H9 (cell line): ENCODE data around the gene FRAS1. TPM values are rescaled to one million over a fixed set of nuclear protein-coding genes. Genes with fewer than 3 reads are reported as not detected.

Experiments
- DNase-seq: peaks from one replicate; pipeline ENCODE4 v3.0.0-alpha.2; 2017
- H2AFZ ChIP-seq: one replicate; pipeline ENCODE4 v1.6.1; 2013; ENCODE audit warnings: mild to moderate bottlenecking, low read length, control low read depth, moderate library complexity
- H2AK5ac ChIP-seq: 2 replicates; pipeline ENCODE4 v1.6.1; 2013; ENCODE audit warnings: low read length, control low read depth, mixed read lengths; ENCODE audit not compliant: insufficient read length
- H2BK120ac ChIP-seq: one replicate; pipeline ENCODE4 v1.6.1; 2013; ENCODE audit warnings: low read depth, mild to moderate bottlenecking, low read length, control low read depth, inconsistent platforms; ENCODE audit not compliant: poor library complexity, severe bottlenecking
- H2BK12ac ChIP-seq: 2 replicates; pipeline ENCODE4 v1.6.1; 2013; ENCODE audit warnings: low read length, control low read depth, mixed read lengths, low read depth; ENCODE audit not compliant: insufficient read length
- H2BK15ac ChIP-seq: 2 replicates; pipeline ENCODE4 v1.6.1; 2013; ENCODE audit warnings: low read depth, low read length, control low read depth
- H2BK20ac ChIP-seq: one replicate; pipeline ENCODE4 v1.6.1; 2013; ENCODE audit warnings: low read depth, mild to moderate bottlenecking, low read length, control low read depth, inconsistent platforms; ENCODE audit not compliant: poor library complexity, severe bottlenecking
- H2BK5ac ChIP-seq: 2 replicates; pipeline ENCODE4 v1.6.1; 2013; ENCODE audit warnings: low read length, control low read depth, mixed read lengths; ENCODE audit not compliant: insufficient read length
- H3K14ac ChIP-seq: 2 replicates; pipeline ENCODE4 v1.6.1; 2013; ENCODE audit warnings: low read length, control low read depth; ENCODE audit not compliant: insufficient read depth
- H3K18ac ChIP-seq: 2 replicates; pipeline ENCODE4 v1.6.1; 2013; ENCODE audit warnings: low read depth, mild to moderate bottlenecking, mixed read lengths, low read length, control low read depth; ENCODE audit not compliant: insufficient read length
- H3K23ac ChIP-seq: 2 replicates; pipeline ENCODE4 v1.6.1; 2013; ENCODE audit warnings: low read length, control low read depth, mixed read lengths, low read depth; ENCODE audit not compliant: insufficient read length
- H3K23me2 ChIP-seq: 2 replicates; pipeline ENCODE4 v1.6.1; 2013; ENCODE audit warnings: low read depth, mild to moderate bottlenecking, mixed read lengths, low read length, control low read depth; ENCODE audit not compliant: insufficient read length, poor library complexity, severe bottlenecking
- H3K27ac ChIP-seq: 2 replicates; pipeline ENCODE4 v1.5.1; 2013; ENCODE audit warnings: low read length, control low read depth, mixed read lengths, low read depth; ENCODE audit not compliant: insufficient read length
- H3K27me3 ChIP-seq: 2 replicates; pipeline ENCODE4 v1.6.1; 2013; ENCODE audit warnings: low read length, control low read depth, inconsistent platforms; ENCODE audit not compliant: insufficient read depth
- H3K4ac ChIP-seq: 2 replicates; pipeline ENCODE4 v1.6.1; 2013; ENCODE audit warnings: low read depth, mild to moderate bottlenecking, control low read depth, inconsistent platforms, low read length, moderate library complexity
- H3K4me1 ChIP-seq: 2 replicates; pipeline ENCODE4 v1.6.1; 2013; ENCODE audit warnings: low read length, control low read depth, inconsistent platforms; ENCODE audit not compliant: insufficient read depth
- H3K4me2 ChIP-seq: 2 replicates; pipeline ENCODE4 v1.6.1; 2013; ENCODE audit warnings: low read length, control low read depth, mixed read lengths; ENCODE audit not compliant: insufficient read length, insufficient read depth
- H3K56ac ChIP-seq: 2 replicates; pipeline ENCODE4 v1.6.1; 2013; ENCODE audit warnings: low read depth, mild to moderate bottlenecking, mixed read lengths, low read length, control low read depth; ENCODE audit not compliant: insufficient read length
- H3K79me1 ChIP-seq: 2 replicates; pipeline ENCODE4 v1.6.1; 2013; ENCODE audit warnings: low read depth, mild to moderate bottlenecking, moderate library complexity, low read length, control low read depth, inconsistent platforms; ENCODE audit not compliant: insufficient read depth, poor library complexity, severe bottlenecking
- H3K79me2 ChIP-seq: 2 replicates; pipeline ENCODE4 v1.6.1; 2013; ENCODE audit warnings: low read length, control low read depth, inconsistent platforms; ENCODE audit not compliant: insufficient read depth
- H3K9ac ChIP-seq: 2 replicates; pipeline ENCODE4 v1.6.1; 2013; ENCODE audit warnings: low read length, control low read depth, mixed read lengths; ENCODE audit not compliant: insufficient read length; ENCODE audit errors: extremely low read depth
- H3K9me3 ChIP-seq: one replicate; pipeline ENCODE4 v1.6.1; 2013; ENCODE audit warnings: low read depth, low read length, inconsistent platforms; ENCODE audit not compliant: control insufficient read depth
- H3T11ph ChIP-seq: one replicate; pipeline ENCODE4 v1.6.1; 2013; ENCODE audit warnings: mild to moderate bottlenecking, low read length, control low read depth, inconsistent platforms
- H4K20me1 ChIP-seq: one replicate; pipeline ENCODE4 v1.6.1; 2013; ENCODE audit not compliant: control insufficient read depth, insufficient read length, insufficient read depth
- H4K5ac ChIP-seq: 2 replicates; pipeline ENCODE4 v1.6.1; 2013; ENCODE audit warnings: low read depth, mild to moderate bottlenecking, mixed read lengths, low read length, control low read depth; ENCODE audit not compliant: insufficient read length
- H4K8ac ChIP-seq: replicated peaks from 2 replicates; pipeline ENCODE4 v1.6.1; 2013; ENCODE audit warnings: low read length, control low read depth, mixed read lengths, low read depth; ENCODE audit not compliant: insufficient read length
- H4K91ac ChIP-seq: 2 replicates; pipeline ENCODE4 v1.6.1; 2013; ENCODE audit warnings: low read depth, mild to moderate bottlenecking, moderate library complexity, mixed read lengths, low read length, control low read depth; ENCODE audit not compliant: insufficient read length
- H3K27ac Mint-ChIP-seq, 3 experiments: 2 replicates in 2 of 3; 3 replicates in 1 of 3; pipeline ENCODE4 v1.8.0; 2020 to 2021; ENCODE audit warnings: mixed read lengths in 3 of 3, mild to moderate bottlenecking in 1 of 3, moderate library complexity in 1 of 3
- H3K27me3 Mint-ChIP-seq: 2 replicates; pipeline ENCODE4 v1.8.0; 2021; ENCODE audit warnings: low read depth, mild to moderate bottlenecking, moderate library complexity, mixed read lengths
- H3K36me3 Mint-ChIP-seq, 3 experiments: 2 replicates in 2 of 3; 3 replicates in 1 of 3; pipeline ENCODE4 v1.8.0; 2020 to 2021; ENCODE audit warnings: low read depth in 3 of 3, mixed read lengths in 3 of 3; ENCODE audit not compliant: insufficient read depth in 1 of 3
- H3K4me1 Mint-ChIP-seq, 2 experiments: 2 replicates each; pipeline ENCODE4 v1.8.0; 2020; ENCODE audit warnings: mixed read lengths in 2 of 2
- H3K4me3 Mint-ChIP-seq, 2 experiments: 2 replicates in 1 of 2; 3 replicates in 1 of 2; pipeline ENCODE4 v1.8.0; 2020 to 2021; ENCODE audit warnings: mild to moderate bottlenecking in 2 of 2, mixed read lengths in 2 of 2, moderate library complexity in 1 of 2
- H3K9me3 Mint-ChIP-seq, 2 experiments: 2 replicates in 1 of 2; 3 replicates in 1 of 2; pipeline ENCODE4 v1.8.0; 2020; ENCODE audit warnings: mild to moderate bottlenecking in 2 of 2, mixed read lengths in 2 of 2, moderate library complexity in 1 of 2
- CTCF ChIP-seq: fragments of 200-600 bp; sonication (generic); conservative IDR thresholded peaks from 3 replicates; pipeline ENCODE4 v1.8.0; 2021; ENCODE audit warnings: antibody characterized with exemption, mild to moderate bottlenecking
- WGBS: extraction: QIAGEN DNeasy Blood & Tissue Kit; methylation state at CpG from one replicate; pipeline ENCODE4 v1.1.7; 2013; ENCODE audit warnings: missing lambda C conversion rate, low lambda C conversion rate, mixed read lengths; ENCODE audit not compliant: insufficient read length; ENCODE audit errors: extremely low coverage; 5-methylcytosine and 5-hydroxymethylcytosine counted together
- total RNA-seq: library from RNA; stranded (reverse); gene quantifications from 2 replicates; pipeline ENCODE4 v1.2.1, GENCODE V29; 2021

The FRAS1 gene
- total RNA-seq, 1 experiment from 2014 or later: 58.5 TPM

GRCh38 chr4:78512357-78512920 is 455.3 kb downstream of the FRAS1 start:
- H3K4me3 Mint-ChIP-seq: no peak overlapping the region
- peaks cover 0 to 4% of the 10 kb centered on the region in 2 experiments; a peak in 3 of 4 replicates for H3K4me1 Mint-ChIP-seq
- Histone ChIP-seq H3K9ac (no peak overlapping the region), H3K4me2 (no peak overlapping the region), H3K9me3 (no peaks in the 10 kb centered on the region), H3K79me1 (no peaks in the 10 kb centered on the region), H2BK20ac (no peak overlapping the region), H3T11ph (no peak overlapping the region), H3K23me2 (no peaks in the 10 kb centered on the region), H4K8ac (no peak overlapping the region), H3K27me3 (no peaks in the 10 kb centered on the region), H3K79me2 (no peaks in the 10 kb centered on the region), H3K56ac (no peak overlapping the region), H4K5ac (no peak overlapping the region), H3K27ac (no peak overlapping the region), H2AK5ac (no peak overlapping the region), H2BK15ac (no peak overlapping the region), H3K18ac (no peak overlapping the region), H4K20me1 (no peaks in the 10 kb centered on the region), H3K14ac (no peak overlapping the region), H4K91ac (no peak overlapping the region), H3K23ac (no peak overlapping the region), H2BK5ac (no peak overlapping the region), H2AFZ (no peak overlapping the region), H2BK120ac (no peak overlapping the region), H3K4ac (no peak overlapping the region), H3K4me1 (no peaks in the 10 kb centered on the region), H2BK12ac (no peak overlapping the region)
- H3K27ac Mint-ChIP-seq: no peak overlapping the region
- peaks cover 5 to 32% (median 25%) of the 10 kb centered on the region in 3 experiments; a peak in 5 of 7 replicates for H3K36me3 Mint-ChIP-seq
- DNase-seq: no peak
- TF ChIP-seq CTCF: no peak
- H3K9me3 Mint-ChIP-seq: no peaks in the 10 kb centered on the region
- H3K27me3 Mint-ChIP-seq: no peaks in the 10 kb centered on the region
- WGBS: no CpG with 5 or more reads among the region's 3 CpGs
